ENCODE results near the gene DHX58.
A peak's percentile ranks its signal among the peaks of the same experiment; 100 is the strongest.
"Not testable (repeated sequence)": the region's sequence is repeated elsewhere in the genome, so short reads cannot be mapped to it uniquely, and the experiment has no call there.

The DHX58 gene

DNA sequence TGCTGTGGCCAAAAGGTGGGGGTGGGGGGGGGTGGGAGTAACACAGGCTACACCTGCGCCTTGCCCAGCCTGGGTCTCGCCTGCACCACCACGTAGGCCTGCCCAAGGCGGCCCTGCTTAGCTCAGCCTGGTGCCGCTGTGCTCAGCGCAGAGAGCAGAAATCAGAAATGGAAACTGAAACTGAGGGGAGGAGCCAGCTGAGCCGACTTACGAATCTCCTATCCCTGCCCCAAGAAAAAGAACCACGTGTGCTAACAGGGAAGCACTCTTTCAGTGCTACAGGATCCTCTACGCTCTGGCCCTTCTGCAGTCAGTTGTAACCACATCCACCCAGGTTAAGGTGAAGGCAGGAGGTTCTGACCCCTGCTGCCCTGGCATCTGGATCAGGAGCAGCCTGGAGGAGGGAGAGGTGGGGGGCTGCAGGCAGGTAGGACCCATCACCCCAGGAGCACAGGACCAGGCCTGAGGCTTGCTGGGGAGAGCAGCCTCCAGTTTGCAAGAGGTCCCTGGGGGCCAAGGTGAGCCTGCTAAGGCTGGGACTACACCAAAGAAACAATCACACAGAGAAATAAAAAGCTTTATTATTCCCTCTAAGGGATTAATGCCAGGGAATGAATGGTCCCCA is at the start of gene DHX58:
Gene DHX58 (minus strand): TSS at position 163 of the 625 bp plus-strand sequence. CDS start 822 bp downstream, outside the sequence.
- peak; percentile 61 for DNase-seq (ENCODE audit: low read depth)

DNA sequence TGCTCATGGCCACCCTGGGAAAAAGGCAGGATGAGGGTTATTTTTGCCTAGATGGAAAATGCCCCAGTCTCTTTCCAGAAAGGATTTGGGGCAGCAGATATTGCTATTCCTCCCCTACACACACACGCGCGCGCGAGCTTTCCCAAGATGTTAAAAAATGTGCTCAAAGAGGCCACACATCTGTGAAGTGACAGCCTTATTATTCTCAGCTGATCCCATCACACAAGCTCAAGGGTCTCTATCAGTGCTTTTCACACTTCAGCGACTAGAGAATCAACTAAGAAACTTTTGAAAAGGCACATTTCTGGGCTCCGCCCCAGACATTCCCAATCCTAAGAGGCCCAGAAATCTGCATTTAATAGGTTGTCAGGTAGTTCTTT is 48.0 kb upstream of the DHX58 start:
- no peak for DNase-seq (ENCODE audit: low read depth)

- no peak for DNase-seq (ENCODE audit: low read depth)
These were observed 47.4 kb upstream of the DHX58 start for GRCh38 chr17:42159796-42160530.

GRCh38 chr17:42155614-42156045 is 43.1 kb upstream of the DHX58 start:
- no peak for DNase-seq (ENCODE audit: low read depth)

DNA sequence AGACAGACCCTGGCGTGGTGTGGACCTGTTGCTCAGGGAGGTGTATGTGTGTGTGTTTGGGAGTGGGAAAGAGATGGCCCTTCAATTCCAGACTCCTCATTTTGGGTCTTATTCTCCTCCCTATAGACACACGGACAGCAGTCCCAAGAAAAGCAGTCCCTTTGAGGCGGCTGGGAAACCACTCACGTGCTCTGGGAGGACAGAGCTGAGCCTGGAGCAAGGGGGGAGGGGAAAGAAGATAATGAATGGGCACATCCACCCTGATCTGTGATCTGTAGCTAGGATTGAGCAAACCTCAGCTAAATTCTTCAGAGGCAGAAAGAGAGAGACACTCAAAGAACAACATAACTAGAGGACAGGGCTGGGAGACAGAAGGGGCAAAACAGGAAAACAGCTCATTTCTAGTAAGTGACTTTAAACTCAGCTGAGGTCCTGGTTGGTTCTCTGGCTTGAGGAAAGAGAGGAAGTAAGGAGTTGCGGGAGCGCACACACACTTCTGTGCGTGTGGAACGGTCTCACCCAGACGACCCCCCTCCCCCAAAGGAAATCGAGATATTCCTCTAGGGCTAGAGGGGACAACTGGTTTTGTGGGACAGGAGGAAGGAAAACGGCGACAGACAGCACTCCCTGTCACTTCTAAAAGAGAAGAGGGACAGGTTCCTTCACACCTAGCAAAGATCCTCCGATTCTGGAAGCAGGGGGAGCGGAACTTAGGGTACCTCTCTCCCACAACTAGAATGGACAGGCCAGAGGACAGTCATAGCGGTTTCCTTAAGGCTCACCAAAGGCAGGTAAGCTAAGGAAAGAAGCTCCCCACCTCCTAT is 41.6 kb upstream of the DHX58 start:
- no peak for DNase-seq (ENCODE audit: low read depth)

DNA sequence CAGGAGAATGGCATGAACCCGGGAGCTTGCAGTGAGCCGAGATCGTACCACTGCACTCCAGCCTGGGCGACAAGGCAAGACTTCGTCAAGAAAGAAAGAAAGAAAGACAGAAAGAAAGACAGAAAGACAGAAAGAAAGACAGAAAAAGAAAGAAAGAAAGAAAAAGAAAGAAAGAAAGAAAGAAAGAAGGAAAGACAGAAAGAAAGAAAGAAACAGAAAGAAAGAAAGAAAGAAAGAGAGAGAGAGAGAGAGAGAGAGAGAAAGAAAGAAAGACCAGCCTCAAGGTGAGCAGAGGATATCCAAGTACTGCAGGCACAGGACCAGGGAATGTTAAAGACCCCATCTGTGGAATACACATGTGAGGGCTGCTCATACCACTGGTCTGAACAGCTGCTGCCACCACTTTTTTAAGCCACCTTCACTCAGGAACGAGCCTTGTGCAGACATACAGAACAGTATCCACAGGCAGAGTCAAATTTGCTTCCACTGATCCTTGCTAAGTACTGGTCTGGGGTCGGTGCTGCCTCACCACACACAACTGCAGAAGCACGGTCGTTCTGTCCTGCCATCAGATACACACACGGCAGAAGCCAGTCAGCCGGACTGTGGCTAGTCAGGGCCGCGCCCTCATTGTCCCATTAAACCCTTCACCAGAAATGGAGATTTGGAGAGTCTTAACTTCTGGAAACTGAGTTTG is 34.5 kb upstream of the DHX58 start:
- no peak for DNase-seq (ENCODE audit: low read depth)

DNA sequence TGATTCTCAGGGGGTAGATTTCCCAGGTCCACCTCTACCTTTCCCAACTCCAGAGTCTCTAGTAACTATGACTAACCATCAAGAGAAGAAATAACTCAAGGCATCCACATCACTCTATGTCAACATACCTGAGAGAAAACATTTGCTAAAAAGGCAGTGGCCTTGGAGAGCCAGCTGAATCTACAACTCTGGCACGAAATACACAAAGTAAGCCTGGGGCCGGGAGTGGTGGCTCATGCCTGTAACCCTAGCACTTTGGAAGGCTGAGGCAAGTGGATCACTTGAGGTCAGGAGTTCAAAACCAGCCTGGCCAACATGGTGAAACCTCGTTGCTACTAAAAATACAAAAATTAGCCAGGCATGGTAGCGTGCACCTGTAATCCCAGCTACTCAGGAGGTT is 30.6 kb upstream of the DHX58 start:
- not testable (repeated sequence) for DNase-seq (ENCODE audit: low read depth)

- DNase-seq (ENCODE audit: low read depth): no peak
These were observed 29.9 kb upstream of the DHX58 start for GRCh38 chr17:42142371-42142896.

DNA sequence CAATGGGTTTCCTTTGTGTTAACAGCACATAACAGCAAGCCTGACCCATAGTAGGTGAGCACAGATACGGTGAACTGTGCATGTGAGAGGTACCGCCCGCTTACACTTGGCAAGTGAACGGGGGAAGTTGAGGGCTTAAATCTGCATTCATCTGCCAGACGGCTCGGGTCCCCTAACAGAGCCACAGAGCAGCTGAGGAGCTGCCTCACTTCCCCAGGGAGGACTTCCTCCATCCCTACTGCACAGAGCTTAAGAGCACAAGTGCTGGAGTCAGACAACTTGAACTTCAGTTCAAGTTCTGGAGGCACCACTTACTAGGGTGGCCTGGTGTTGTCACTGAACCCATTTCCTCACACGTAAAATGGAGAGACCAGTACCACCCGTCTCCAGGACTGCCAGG is 28.9 kb upstream of the DHX58 start:
- DNase-seq (ENCODE audit: low read depth): no peak

- DNase-seq (ENCODE audit: low read depth): not testable (repeated sequence)
These were observed 28.2 kb upstream of the DHX58 start for GRCh38 chr17:42140690-42141089.

DNA sequence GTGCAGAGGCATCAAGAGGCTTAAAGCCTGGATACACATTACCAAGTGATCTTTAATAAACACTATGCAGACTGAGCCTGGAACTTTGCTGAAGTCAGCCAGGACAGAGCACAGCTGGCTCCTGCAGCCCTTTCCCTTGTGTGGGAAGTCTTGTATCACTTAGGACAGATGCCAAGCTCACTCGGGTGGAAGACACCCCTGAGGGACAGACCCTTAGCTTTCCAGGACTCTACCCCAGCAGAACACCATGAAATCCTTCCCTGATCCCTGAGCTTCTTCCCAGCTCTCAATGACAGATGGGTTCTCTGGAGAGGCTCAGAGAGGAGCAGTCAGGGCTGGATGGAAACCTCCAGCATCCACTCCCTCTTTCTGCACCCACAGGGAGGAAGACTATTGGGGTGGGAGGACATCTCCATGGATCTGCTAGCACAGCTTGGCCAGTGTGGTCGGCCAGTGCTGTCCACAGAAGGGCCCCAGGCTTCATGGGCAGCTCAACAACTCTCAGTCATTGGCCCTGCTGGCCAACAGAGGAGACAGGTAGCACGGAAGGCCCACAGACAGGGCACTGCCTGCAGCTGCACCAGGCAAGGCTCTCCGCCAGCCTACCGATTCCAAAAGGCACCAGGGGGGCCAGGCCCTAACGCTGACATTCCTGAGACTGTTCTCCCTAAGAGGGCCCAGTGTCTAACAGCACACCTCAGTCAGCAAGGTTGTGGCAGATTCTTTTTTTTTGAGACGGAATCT is 26.4 kb upstream of the DHX58 start:
- no peak for DNase-seq (ENCODE audit: low read depth)

DNA sequence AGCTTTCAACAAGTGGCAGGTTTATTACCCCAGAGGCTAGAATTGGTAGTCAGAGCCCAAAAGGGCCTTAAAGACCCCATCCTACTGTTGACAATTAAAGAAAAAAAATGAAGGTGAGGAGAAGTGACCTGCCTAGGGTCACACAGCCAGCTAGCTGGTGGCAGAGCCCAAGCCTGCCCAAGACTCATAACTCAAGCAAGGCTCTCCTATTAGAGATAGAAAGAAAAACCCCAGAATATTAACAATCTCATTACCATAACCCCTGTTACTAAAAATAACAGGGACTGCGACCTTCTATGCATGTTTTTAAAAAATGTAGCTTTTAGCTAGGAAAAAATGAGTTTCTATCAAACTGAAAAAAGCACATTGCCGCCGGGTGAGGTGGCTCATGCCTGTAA is 24.1 kb upstream of the DHX58 start:
- no peak for DNase-seq (ENCODE audit: low read depth)

GRCh38 chr17:42135664-42136653 is 23.4 kb upstream of the DHX58 start:
- DNase-seq (ENCODE audit: low read depth): no peak

- DNase-seq (ENCODE audit: low read depth): no peak
These were observed 22.6 kb upstream of the DHX58 start for GRCh38 chr17:42135151-42135550.

GRCh38 chr17:42133461-42134041 is 21.0 kb upstream of the DHX58 start:
- DNase-seq (ENCODE audit: low read depth): peak; percentile 26

GRCh38 chr17:42132941-42133340 is 20.4 kb upstream of the DHX58 start:
- DNase-seq (ENCODE audit: low read depth): no peak

- DNase-seq (ENCODE audit: low read depth): no peak
These were observed 19.5 kb upstream of the DHX58 start for GRCh38 chr17:42131981-42132432.

DNA sequence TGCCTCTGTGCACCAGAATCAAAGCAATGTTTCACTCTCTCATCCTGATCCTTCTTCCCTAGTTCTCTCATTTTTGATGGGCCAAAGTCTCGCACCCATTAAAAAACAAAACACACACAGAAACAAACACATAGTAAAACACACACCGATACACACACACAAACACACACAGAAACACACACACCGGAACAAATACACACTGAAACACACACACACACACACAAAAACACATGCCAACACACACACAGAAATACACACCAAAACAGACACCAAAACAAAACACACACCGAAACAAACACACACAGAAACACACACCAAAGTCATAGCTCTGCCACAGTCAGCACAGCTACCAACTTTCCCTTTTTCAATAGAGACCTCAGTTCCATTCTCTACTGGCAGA is 18.7 kb upstream of the DHX58 start:
- DNase-seq (ENCODE audit: low read depth): no peak

DNA sequence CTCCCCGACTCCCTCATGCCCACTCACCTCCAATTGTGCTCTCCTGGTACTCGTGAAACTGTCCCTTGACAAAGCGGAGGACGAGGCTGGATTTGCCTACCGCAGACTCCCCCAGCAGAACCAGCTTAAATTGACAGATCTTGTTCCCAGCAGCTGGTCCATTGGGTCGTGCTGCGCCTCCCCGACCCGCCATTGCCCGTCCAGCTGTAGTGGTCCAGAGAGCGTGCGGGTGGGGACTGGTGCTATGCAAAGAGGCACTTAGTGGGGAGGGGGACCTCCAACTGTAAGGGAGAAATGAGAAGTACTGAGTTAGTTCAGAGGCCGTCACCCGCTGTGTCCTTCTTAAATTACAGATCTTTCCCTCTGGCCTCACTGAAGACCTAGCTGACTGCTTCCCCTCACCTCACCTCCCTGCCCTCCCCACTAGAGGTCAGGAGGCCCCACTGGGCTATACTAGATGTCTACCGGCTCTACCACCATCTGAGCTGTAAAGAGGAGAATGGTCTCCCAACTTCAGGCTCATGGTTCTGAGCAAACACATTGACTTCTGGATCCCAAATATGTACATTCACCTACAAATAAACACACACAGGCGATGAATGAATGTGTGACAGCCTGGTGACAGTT is 17.9 kb upstream of the DHX58 start:
- no peak for DNase-seq (ENCODE audit: low read depth)
